HFFc6 (cell line): ENCODE results near the gene FMNL3. TPM values are rescaled to one million over a fixed set of nuclear protein-coding genes. Genes with fewer than 3 reads are reported as not detected.
A peak's percentile ranks its signal among the peaks of the same experiment; 100 is the strongest.

ENCODE experiments used
- DNase-seq: peaks from one replicate; pipeline ENCODE4 v3.0.0-alpha.2; 2018
- H3K27ac Mint-ChIP-seq: 2 replicates; pipeline ENCODE4 v1.8.0; 2020; ENCODE audit warnings: mild to moderate bottlenecking, mixed read lengths
- H3K27me3 Mint-ChIP-seq: 2 replicates; pipeline ENCODE4 v1.8.0; 2021; ENCODE audit warnings: mild to moderate bottlenecking, moderate library complexity, mixed read lengths; ENCODE audit not compliant: insufficient read depth
- H3K36me3 Mint-ChIP-seq: 2 replicates; pipeline ENCODE4 v1.8.0; 2021; ENCODE audit warnings: low read depth, mixed read lengths
- H3K4me1 Mint-ChIP-seq: 2 replicates; pipeline ENCODE4 v1.8.0; 2020; ENCODE audit warnings: low read depth, mixed read lengths
- H3K4me3 Mint-ChIP-seq: 2 replicates; pipeline ENCODE4 v1.8.0; 2020; ENCODE audit warnings: mild to moderate bottlenecking, moderate library complexity, mixed read lengths
- H3K9me3 Mint-ChIP-seq: 2 replicates; pipeline ENCODE4 v1.8.0; 2020; ENCODE audit warnings: mild to moderate bottlenecking, mixed read lengths
- total RNA-seq, 6 experiments: library from RNA; stranded (reverse); fragmentation: NEBNext Ultra II Directional; extraction: Animal tissue kit (Norgen Biotek cat#: 25700); gene quantifications; 2 replicates in 1 of 6; 3 replicates in 5 of 6; pipeline ENCODE4 v1.2.3, GENCODE V29; 2021
- TF ChIP-seq, protein P1 (sequence below): fragments of 200-600 bp; sonication (generic); IDR thresholded peaks from 2 replicates; pipeline ENCODE4 v1.5.0; 2021; ENCODE audit warnings: antibody characterized with exemption, mild to moderate bottlenecking

The FMNL3 gene
- total RNA-seq, 6 experiments from 2014 or later, result 15.8 to 21.8 (median 19.5) TPM

DNA sequence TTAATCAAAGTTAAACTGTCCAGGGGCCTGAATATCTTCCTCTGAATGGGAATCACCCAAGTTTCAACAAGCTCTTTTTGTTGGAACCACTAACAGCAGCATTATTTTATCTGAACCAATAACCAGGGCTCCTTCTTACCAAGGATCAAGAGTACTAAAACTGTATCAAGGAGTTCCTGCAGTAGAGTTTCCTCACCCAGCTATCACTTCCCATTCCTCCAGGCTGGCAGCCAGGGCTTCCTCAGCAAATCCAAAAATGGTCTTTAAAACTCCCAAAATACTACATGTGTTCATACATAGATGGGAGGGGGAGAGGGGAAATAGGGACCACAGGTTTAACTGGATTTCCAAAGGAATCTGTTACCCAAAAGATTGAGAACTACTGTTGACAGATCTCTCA, 10.5 kb downstream of the FMNL3 start:
- H3K4me3 Mint-ChIP-seq, result no peak overlapping the region
- DNase-seq, result no peak
- H3K36me3 Mint-ChIP-seq, result no peaks in the 10 kb centered on the region
- H3K27ac Mint-ChIP-seq, result no peak overlapping the region
- H3K9me3 Mint-ChIP-seq, result no peaks in the 10 kb centered on the region
- peaks cover 35% of the 10 kb centered on the region for H3K4me1 Mint-ChIP-seq
- peaks cover 3% of the 10 kb centered on the region for H3K27me3 Mint-ChIP-seq
- TF ChIP-seq, protein P1, sequence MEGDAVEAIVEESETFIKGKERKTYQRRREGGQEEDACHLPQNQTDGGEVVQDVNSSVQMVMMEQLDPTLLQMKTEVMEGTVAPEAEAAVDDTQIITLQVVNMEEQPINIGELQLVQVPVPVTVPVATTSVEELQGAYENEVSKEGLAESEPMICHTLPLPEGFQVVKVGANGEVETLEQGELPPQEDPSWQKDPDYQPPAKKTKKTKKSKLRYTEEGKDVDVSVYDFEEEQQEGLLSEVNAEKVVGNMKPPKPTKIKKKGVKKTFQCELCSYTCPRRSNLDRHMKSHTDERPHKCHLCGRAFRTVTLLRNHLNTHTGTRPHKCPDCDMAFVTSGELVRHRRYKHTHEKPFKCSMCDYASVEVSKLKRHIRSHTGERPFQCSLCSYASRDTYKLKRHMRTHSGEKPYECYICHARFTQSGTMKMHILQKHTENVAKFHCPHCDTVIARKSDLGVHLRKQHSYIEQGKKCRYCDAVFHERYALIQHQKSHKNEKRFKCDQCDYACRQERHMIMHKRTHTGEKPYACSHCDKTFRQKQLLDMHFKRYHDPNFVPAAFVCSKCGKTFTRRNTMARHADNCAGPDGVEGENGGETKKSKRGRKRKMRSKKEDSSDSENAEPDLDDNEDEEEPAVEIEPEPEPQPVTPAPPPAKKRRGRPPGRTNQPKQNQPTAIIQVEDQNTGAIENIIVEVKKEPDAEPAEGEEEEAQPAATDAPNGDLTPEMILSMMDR, result no peak

DNA sequence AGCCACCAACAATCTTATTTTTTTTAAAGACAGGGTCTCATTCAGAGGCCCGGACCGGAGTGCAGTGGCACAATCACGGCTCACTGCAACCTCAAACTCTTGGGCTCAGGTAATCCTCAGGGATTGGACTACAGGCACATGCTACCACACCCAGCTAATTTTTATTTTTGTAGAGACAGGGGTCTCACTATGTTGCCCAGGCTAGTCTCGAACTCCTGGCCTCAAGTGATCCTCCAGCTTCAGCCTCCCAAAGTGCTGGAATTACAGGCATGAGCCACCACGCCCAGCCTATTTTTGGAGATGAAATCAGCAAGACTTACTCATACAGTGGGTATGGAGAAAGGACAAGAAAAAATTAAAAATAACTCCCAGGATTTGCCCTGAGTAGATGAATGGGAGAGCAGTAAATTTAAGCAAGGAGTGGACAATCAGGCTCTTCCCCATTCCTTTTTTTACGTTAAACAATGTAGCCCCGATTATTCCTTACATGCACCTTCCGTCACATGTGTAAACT, 13.2 kb downstream of the FMNL3 start:
- H3K4me1 Mint-ChIP-seq, result peaks cover 32% of the 10 kb centered on the region
- H3K27me3 Mint-ChIP-seq, result peaks cover 3% of the 10 kb centered on the region; the same call in 1 of the 2 replicates
- no peaks in the 10 kb centered on the region for H3K36me3 Mint-ChIP-seq
- TF ChIP-seq, protein P1, result no peak
- no peaks in the 10 kb centered on the region for H3K9me3 Mint-ChIP-seq
- peak; percentile 46 for DNase-seq
- no peak overlapping the region for H3K4me3 Mint-ChIP-seq
- no peak overlapping the region for H3K27ac Mint-ChIP-seq

DNA sequence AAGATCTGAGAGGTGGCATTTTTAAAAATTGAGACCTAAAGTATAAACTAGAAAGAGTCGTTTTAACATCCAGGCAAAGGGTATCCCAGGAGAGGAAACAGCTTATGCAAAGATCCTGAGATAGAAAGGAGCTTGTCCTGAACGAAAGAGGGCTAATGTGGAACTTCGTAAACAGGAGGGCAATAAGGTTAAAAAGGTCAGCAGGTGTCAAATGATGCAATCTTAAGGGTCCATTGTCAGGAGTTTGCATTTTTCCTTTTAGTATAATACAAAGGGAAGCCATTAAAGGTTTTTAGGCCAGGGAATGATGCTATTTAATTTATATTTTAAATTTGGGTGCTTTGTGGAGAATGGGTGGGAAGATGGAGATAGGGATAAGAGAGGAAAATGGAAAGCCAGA, 14.4 kb downstream of the FMNL3 start:
- Mint-ChIP-seq H3K9me3 (no peaks in the 10 kb centered on the region), H3K27me3 (peaks cover 3% of the 10 kb centered on the region; the same call in 1 of the 2 replicates), H3K4me1 (peaks cover 22% of the 10 kb centered on the region), H3K36me3 (no peaks in the 10 kb centered on the region), H3K27ac (no peak overlapping the region), H3K4me3 (no peak overlapping the region)
- TF ChIP-seq, protein P1, result no peak
- DNase-seq, result no peak

DNA sequence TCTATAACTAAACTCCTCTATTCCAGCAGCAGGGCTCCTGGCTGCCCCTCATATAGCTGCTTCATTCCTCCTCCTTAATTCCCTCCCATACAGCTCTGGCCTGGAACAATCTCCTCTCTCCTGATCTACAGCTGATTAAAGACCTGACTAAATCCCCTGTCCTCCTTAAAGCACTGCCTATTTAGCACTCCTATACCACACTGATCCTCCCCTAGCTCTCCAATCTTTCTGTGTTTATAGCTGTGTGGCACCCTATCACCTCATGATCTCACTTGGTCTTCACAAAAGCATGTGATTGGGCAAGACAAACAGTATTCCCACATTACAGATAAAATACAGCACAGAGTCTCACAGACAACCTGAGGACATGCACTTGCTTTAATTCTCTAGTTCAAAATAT, 17.4 kb downstream of the FMNL3 start:
- H3K36me3 Mint-ChIP-seq, result no peaks in the 10 kb centered on the region
- H3K27me3 Mint-ChIP-seq, result peaks cover 1% of the 10 kb centered on the region; the same call in 1 of the 2 replicates
- peaks cover 29% of the 10 kb centered on the region for H3K4me1 Mint-ChIP-seq
- no peaks in the 10 kb centered on the region for H3K9me3 Mint-ChIP-seq
- TF ChIP-seq, protein P1, result no peak
- H3K4me3 Mint-ChIP-seq, result no peak overlapping the region
- H3K27ac Mint-ChIP-seq, result no peak overlapping the region
- DNase-seq, result no peak

DNA sequence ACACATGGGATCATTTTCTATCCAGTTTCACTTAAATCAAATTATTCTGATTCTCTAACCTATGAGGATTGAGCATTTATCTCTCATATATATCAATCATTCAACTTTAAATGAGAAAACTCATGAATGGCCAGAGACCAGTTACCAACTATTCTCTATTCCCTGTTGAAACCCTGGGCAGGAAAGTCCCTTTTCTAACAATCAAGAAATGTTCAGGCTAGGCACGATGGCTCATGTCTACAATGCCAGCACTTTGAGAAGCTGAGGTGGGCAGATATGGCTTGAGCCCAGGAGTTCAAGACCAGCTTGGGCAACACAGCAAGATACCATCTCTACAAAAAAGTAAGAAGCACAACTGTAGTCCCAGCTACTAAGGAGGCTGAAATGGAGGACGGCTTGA, 18.0 kb downstream of the FMNL3 start:
- peaks cover 32% of the 10 kb centered on the region for H3K4me1 Mint-ChIP-seq
- H3K4me3 Mint-ChIP-seq, result no peak overlapping the region
- TF ChIP-seq, protein P1, result no peak
- no peaks in the 10 kb centered on the region for H3K36me3 Mint-ChIP-seq
- H3K9me3 Mint-ChIP-seq, result no peaks in the 10 kb centered on the region
- no peaks in the 10 kb centered on the region for H3K27me3 Mint-ChIP-seq
- no peak for DNase-seq
- no peak overlapping the region for H3K27ac Mint-ChIP-seq

DNA sequence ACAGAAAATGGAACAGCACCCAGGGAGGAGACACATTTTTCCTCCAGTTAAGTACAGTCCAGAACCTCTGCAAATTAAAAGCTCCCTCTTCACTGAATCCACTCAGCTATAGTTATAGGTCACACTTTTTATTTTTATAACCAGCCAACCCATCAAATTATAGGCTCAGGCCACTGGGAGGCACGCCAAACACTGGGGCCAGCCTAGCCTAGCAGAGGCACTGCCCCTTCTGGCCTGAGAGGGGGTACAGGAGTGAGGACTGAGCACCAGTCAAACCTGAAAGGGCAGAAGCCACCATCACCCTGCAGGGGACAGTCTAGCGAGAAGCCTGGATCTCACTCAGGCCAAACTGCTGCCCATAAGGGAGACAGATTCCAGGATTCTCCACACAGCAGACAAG, 19.3 kb downstream of the FMNL3 start:
- H3K36me3 Mint-ChIP-seq, result no peaks in the 10 kb centered on the region
- H3K9me3 Mint-ChIP-seq, result no peaks in the 10 kb centered on the region
- H3K4me1 Mint-ChIP-seq, result peaks cover 40% of the 10 kb centered on the region
- no peak overlapping the region for H3K4me3 Mint-ChIP-seq
- TF ChIP-seq, protein P1, result 0 out of 2 replicates have a peak, but pooled peaks have one; percentile 25
- DNase-seq, result no peak
- no peaks in the 10 kb centered on the region for H3K27me3 Mint-ChIP-seq
- H3K27ac Mint-ChIP-seq, result peak overlapping the region; percentile 11; the same call in 1 of the 2 replicates
